Cardiac muscle cell (in vitro differentiated cells and primary cell): Measurements from ENCODE around the gene BTNL9. TPM values are rescaled to one million over a fixed set of nuclear protein-coding genes. Genes with fewer than 3 reads are reported as not detected.

ENCODE experiments used
- DNase-seq, 2 donors: peaks; one replicate each; pipeline versions ENCODE4 v3.0.0 to v3.0.0-alpha.2; 2010 to 2017; ENCODE audit warnings: low read depth in 1 of 2, low spot score in 1 of 2
- H3K27ac ChIP-seq: fragments of 200-600 bp; sonication (generic); 2 replicates; pipeline ENCODE4 v1.5.1; 2016
- H3K27me3 ChIP-seq: fragments of 200-600 bp; sonication (generic); 2 replicates; pipeline ENCODE4 v1.6.0; 2016; ENCODE audit warnings: control low read depth
- H3K36me3 ChIP-seq: fragments of 200-600 bp; sonication (generic); 2 replicates; pipeline ENCODE4 v1.5.1; 2016; ENCODE audit warnings: control low read depth
- H3K4me1 ChIP-seq: fragments of 200-600 bp; sonication (generic); 2 replicates; pipeline ENCODE4 v1.8.1; 2017; ENCODE audit warnings: low read depth, mild to moderate bottlenecking, mixed run types
- H3K4me3 ChIP-seq: fragments of 200-600 bp; sonication (generic); 2 replicates; pipeline ENCODE4 v1.5.1; 2016; ENCODE audit warnings: mild to moderate bottlenecking
- H3K9me3 ChIP-seq: fragments of 200-600 bp; sonication (generic); 2 replicates; pipeline ENCODE4 v1.5.1; 2017; ENCODE audit warnings: low read depth, mild to moderate bottlenecking, control low read depth
- polyA plus RNA-seq: library from polyadenylated mRNA; unstranded; fragments of >200 nt; fragmentation: Nextera tagmentation; extraction: Ambion mirVana; gene quantifications from 2 replicates; pipeline ENCODE4 v1.2.1, GENCODE V29; 2016
- total RNA-seq: library from RNA; depleted of rRNA; stranded (reverse); fragments of >200 nt; gene quantifications from 2 replicates; pipeline ENCODE4 v1.2.3, GENCODE V29; 2016
- TF ChIP-seq, protein P1 (sequence below): IDR thresholded peaks from 2 replicates; pipeline ENCODE4 v1.5.1; 2012; ENCODE audit warnings: low read depth, mild to moderate bottlenecking, low read length

Gene BTNL9
- total and polyA plus RNA-seq, 2 experiments from 2014 or later = not detected

DNA sequence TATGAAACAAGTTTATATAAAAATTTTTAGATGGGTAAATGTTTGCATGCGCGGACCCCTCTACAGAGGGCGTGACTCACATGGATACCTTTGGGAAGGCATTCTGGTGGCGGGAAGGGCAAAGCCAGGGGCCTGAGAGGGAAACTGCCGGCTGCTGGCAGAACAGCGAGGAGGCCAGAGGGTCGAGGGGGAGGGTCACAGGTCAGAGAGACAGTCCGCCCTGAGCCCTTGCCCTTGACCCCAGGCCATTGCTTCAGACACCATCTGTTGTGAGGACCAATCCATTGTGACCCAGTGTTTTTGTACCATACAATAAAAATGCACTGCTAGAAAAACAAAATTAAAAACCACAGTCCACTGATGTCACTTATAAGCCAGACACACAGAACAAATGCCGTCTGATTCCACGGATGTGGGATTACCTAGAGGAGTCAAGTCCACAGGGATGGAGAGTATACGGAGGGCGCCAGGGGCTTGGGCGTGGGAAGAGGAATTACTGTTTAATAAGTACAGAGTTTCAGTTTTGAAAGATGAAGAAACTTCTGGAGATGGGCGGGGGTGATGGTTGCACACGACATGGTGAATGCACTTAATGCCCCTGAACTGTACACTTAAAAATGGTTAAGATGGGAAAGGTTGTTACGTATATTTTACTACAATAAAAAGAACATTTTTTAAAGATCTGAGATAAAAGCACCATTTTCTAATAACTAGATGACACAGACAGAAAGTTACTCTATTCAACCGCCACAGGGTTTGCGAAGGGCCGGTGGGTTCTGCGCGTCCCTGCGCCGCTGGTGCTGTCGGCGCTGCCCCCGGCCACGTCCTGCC, 12.0 kb downstream of the BTNL9 start:
- peaks cover 69% of the 10 kb centered on the region for H3K27me3 ChIP-seq
- no peak for DNase-seq
- TF ChIP-seq, protein P1, sequence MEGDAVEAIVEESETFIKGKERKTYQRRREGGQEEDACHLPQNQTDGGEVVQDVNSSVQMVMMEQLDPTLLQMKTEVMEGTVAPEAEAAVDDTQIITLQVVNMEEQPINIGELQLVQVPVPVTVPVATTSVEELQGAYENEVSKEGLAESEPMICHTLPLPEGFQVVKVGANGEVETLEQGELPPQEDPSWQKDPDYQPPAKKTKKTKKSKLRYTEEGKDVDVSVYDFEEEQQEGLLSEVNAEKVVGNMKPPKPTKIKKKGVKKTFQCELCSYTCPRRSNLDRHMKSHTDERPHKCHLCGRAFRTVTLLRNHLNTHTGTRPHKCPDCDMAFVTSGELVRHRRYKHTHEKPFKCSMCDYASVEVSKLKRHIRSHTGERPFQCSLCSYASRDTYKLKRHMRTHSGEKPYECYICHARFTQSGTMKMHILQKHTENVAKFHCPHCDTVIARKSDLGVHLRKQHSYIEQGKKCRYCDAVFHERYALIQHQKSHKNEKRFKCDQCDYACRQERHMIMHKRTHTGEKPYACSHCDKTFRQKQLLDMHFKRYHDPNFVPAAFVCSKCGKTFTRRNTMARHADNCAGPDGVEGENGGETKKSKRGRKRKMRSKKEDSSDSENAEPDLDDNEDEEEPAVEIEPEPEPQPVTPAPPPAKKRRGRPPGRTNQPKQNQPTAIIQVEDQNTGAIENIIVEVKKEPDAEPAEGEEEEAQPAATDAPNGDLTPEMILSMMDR = no peak
- no peak overlapping the region for H3K4me3 ChIP-seq
- H3K4me1 ChIP-seq = no peaks in the 10 kb centered on the region
- H3K9me3 ChIP-seq = no peaks in the 10 kb centered on the region
- no peak overlapping the region for H3K27ac ChIP-seq
- H3K36me3 ChIP-seq = no peaks in the 10 kb centered on the region

DNA sequence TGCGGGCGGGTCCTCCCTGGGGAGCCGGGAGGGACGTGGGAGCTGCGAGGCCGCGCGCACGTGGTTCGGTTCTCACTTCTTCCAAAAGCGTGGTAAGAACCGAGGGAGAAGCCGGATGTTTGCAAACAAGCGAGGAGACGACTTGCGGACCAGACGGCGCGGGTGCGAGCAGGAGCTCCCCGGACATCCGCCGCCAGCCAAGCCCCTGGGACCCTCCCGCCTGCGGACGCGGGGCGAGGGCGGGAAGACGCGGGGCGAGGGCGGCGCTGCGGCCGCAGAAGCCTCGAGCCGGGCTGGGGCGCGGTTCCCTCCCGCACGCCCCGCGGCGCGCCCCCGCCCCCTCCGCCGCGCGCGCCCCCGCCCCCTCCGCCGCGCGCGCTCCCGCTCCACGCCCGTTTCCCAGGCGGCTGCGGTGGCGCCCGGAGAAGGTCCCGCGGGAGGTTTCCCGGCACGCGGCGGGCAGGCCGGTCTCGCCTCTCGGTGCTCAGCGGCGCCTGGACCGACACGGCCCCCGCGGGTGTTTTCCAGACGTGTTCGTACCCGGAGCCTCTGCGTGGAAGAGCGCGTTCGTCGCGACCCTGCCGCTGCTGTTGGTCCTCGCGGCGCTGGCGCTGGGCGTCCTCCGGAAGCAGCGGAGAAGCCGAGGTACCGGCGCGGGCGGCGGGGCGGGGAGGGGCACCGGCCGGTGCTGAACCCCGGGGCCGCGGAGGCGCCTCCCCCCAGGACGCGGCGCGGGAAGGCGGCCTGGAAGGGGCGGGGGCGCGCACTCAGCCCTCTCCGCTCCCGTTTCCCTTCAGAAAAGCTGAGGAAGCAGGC, 12.8 kb downstream of the BTNL9 start:
- Histone ChIP-seq H3K4me1 (no peaks in the 10 kb centered on the region), H3K4me3 (peak overlapping the region; percentile 26), H3K27me3 (peaks cover 74% of the 10 kb centered on the region), H3K36me3 (no peaks in the 10 kb centered on the region), H3K9me3 (no peaks in the 10 kb centered on the region), H3K27ac (no peak overlapping the region)
- TF ChIP-seq, protein P1 = no peak
- DNase-seq = peak; percentile 0 to 23

DNA sequence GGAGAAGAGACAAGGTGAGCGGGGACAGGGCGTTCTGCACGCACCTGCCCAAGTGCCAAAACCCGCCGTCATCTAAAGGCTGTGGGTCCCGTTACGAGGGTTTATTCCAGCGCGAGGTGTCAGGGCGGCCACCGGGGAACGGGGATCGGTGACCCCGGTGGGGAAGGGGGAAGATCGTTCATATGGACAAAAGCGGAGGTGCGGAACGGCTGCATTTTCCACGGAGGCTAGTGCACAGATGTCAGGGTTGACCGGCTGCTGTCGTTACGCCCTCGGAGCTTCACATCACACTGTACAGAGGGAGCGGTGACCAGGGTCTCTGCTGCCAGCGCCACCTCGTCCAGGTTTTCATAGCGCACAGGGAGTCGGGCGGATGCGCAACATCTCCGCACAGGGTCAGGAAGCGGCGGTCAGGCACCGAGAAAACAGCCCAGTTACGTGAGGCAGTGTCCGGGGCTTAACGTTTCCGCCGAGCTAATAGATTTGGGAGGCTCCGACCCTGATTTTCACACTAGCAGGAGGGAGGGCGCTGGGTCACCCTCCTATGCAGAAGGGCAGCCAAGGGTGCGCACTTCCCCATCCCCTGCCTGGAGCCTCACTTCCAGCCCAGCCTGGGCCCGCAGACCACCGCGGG, 13.5 kb downstream of the BTNL9 start:
- Histone ChIP-seq H3K4me3 (peak overlapping the region; percentile 26), H3K27ac (no peak overlapping the region), H3K36me3 (no peaks in the 10 kb centered on the region), H3K9me3 (no peaks in the 10 kb centered on the region), H3K27me3 (peaks cover 81% of the 10 kb centered on the region), H3K4me1 (no peaks in the 10 kb centered on the region)
- no peak for DNase-seq
- TF ChIP-seq, protein P1 = no peak

DNA sequence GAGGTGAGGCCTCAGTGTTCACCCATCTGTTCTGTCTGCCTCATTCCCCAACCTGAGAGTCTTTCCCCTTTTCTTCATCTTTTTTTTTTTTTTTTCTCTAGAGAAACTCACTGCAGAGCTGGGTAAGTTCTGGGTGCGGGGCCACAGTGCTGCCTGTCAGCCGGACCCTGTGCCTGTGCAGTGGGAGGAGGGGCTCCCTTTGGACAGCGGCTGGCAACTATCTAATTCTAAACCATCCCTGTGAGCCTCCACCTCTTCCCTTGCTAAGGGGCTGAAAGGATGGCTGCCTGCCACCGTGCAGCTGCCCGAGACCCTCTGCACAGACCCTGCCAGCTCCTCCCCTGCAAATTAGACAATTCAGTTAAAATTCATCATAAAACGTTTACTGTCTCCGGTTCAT, 14.1 kb downstream of the BTNL9 start:
- TF ChIP-seq, protein P1 = no peak
- no peak overlapping the region for H3K4me3 ChIP-seq
- H3K4me1 ChIP-seq = no peaks in the 10 kb centered on the region
- no peak overlapping the region for H3K27ac ChIP-seq
- H3K27me3 ChIP-seq = peaks cover 85% of the 10 kb centered on the region
- no peaks in the 10 kb centered on the region for H3K36me3 ChIP-seq
- no peak for DNase-seq
- no peaks in the 10 kb centered on the region for H3K9me3 ChIP-seq

DNA sequence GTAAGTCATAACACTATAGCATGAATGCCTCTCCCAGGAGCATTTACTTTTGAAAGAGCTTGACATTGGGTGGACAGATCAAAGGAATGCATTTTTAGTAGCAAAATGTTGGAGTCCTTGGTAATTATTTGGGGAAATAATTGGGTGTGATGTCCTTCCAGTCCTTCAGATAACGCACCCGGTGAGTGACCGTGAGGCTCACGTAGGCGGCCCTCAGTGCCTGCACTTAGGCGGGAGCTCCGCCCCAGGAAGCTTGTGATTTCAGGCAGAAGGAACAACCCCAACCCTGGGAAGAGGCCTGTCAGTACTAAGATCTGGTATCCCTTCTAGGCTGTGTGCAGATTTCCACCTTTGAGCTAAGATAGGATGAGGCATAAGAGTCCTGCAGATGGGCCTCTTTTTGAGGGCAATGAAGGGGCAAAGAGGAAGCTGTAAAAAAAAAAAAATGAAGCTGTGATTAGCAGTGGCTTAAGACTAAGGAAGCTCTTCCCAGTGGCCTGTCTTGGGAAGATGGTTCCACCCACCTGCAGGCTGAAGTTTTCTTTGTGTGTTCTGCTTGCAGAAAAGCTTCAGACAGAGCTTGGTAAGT, 14.9 kb downstream of the BTNL9 start:
- Histone ChIP-seq H3K36me3 (no peaks in the 10 kb centered on the region), H3K4me3 (no peak overlapping the region), H3K27me3 (peaks cover 89% of the 10 kb centered on the region), H3K4me1 (no peaks in the 10 kb centered on the region), H3K27ac (no peak overlapping the region), H3K9me3 (no peaks in the 10 kb centered on the region)
- TF ChIP-seq, protein P1 = no peak
- no peak for DNase-seq
